B cell (primary cell): ENCODE results near the gene GATA6.

Source experiments
- EZH2 ChIP-seq: IDR thresholded peaks from 2 replicates; pipeline ENCODE4 v1.6.1; 2012; ENCODE audit warnings: borderline replicate concordance, low read depth, mild to moderate bottlenecking, moderate library complexity, low read length; ENCODE audit not compliant: insufficient read depth, poor library complexity, severe bottlenecking
- TF ChIP-seq, protein P1 (sequence below): fragments of 200-600 bp; IDR thresholded peaks from one replicate; pipeline ENCODE4 v1.8.0; 2022; ENCODE audit warnings: antibody characterized with exemption, mild to moderate bottlenecking

DNA sequence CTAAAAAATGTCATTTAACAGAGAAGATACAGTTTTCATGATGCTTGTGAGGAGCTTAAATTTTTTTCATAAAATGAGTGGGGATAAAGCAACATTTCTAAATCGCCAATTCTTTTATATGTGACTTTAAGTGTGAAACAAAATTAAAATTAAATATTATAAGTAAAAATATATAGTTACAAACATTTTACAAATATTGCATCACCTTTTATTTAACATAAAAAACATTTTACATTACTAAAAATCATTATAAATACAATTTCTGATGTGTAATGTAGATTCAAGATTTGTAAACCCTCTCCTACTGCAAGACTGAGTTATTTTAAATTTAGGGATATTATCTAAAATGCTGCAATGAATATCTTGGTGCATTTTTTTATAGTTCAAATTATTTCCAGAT is 44.4 kb upstream of the GATA6 start:
- TF ChIP-seq, protein P1, sequence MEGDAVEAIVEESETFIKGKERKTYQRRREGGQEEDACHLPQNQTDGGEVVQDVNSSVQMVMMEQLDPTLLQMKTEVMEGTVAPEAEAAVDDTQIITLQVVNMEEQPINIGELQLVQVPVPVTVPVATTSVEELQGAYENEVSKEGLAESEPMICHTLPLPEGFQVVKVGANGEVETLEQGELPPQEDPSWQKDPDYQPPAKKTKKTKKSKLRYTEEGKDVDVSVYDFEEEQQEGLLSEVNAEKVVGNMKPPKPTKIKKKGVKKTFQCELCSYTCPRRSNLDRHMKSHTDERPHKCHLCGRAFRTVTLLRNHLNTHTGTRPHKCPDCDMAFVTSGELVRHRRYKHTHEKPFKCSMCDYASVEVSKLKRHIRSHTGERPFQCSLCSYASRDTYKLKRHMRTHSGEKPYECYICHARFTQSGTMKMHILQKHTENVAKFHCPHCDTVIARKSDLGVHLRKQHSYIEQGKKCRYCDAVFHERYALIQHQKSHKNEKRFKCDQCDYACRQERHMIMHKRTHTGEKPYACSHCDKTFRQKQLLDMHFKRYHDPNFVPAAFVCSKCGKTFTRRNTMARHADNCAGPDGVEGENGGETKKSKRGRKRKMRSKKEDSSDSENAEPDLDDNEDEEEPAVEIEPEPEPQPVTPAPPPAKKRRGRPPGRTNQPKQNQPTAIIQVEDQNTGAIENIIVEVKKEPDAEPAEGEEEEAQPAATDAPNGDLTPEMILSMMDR = no peak
- no peak for TF ChIP-seq EZH2
